ENCODE data around the gene LRRC4B.
A peak's percentile ranks its signal among the peaks of the same experiment; 100 is the strongest.

LRRC4B gene

GRCh38 chr19:50512999-50513745 is 55.1 kb downstream of the LRRC4B start:
- no peak for DNase-seq (ENCODE audit: low read depth, low spot score)
- H3K4me3 ChIP-seq (ENCODE audit: low read length): no peak overlapping the region

GRCh38 chr19:50512112-50512998 is 55.9 kb downstream of the LRRC4B start:
- H3K4me3 ChIP-seq (ENCODE audit: low read length): peak overlapping the region; percentile 78
- DNase-seq (ENCODE audit: low read depth, low spot score): no peak

- peak; percentile 99 for DNase-seq (ENCODE audit: low read depth, low spot score)
- peak within 1 kb of the TSS; percentile 78 for H3K4me3 ChIP-seq (ENCODE audit: low read length)
Observed at GRCh38 chr19:50511069-50511822, 57.0 kb downstream of the LRRC4B start, which contains the start of gene JOSD2. JOSD2 (minus strand) TSS chr19:50511191; CDS start chr19:50510431, 760 bp downstream.

- H3K4me3 ChIP-seq (ENCODE audit: low read length): peak overlapping the region; percentile 78
- DNase-seq (ENCODE audit: low read depth, low spot score): no peak
Observed at GRCh38 chr19:50510700-50511068, 57.6 kb downstream of the LRRC4B start.

GRCh38 chr19:50510121-50510670 is 58.0 kb downstream of the LRRC4B start:
- no peak for DNase-seq (ENCODE audit: low read depth, low spot score)
- H3K4me3 ChIP-seq (ENCODE audit: low read length): peak overlapping the region; percentile 78

GRCh38 chr19:50509366-50509765 is 58.9 kb downstream of the LRRC4B start:
- DNase-seq (ENCODE audit: low read depth, low spot score): no peak
- H3K4me3 ChIP-seq (ENCODE audit: low read length): no peak overlapping the region

- no peak overlapping the region for H3K4me3 ChIP-seq (ENCODE audit: low read length)
- DNase-seq (ENCODE audit: low read depth, low spot score): no peak
Observed at GRCh38 chr19:50508843-50509190, 59.4 kb downstream of the LRRC4B start.

- no peak overlapping the region for H3K4me3 ChIP-seq (ENCODE audit: low read length)
- DNase-seq (ENCODE audit: low read depth, low spot score): no peak
Observed at GRCh38 chr19:50507376-50507775, 60.9 kb downstream of the LRRC4B start.

GRCh38 chr19:50506700-50507099 is 61.5 kb downstream of the LRRC4B start:
- no peak overlapping the region for H3K4me3 ChIP-seq (ENCODE audit: low read length)
- no peak for DNase-seq (ENCODE audit: low read depth, low spot score)

- no peak overlapping the region for H3K4me3 ChIP-seq (ENCODE audit: low read length)
- no peak for DNase-seq (ENCODE audit: low read depth, low spot score)
Observed at GRCh38 chr19:50505856-50506611, 62.2 kb downstream of the LRRC4B start.

- no peak for DNase-seq (ENCODE audit: low read depth, low spot score)
- H3K4me3 ChIP-seq (ENCODE audit: low read length): no peak overlapping the region
Observed at GRCh38 chr19:50501568-50502475, 66.4 kb downstream of the LRRC4B start.

GRCh38 chr19:50501186-50501567 is 67.1 kb downstream of the LRRC4B start:
- H3K4me3 ChIP-seq (ENCODE audit: low read length): no peak overlapping the region
- DNase-seq (ENCODE audit: low read depth, low spot score): no peak

- no peak overlapping the region for H3K4me3 ChIP-seq (ENCODE audit: low read length)
- DNase-seq (ENCODE audit: low read depth, low spot score): no peak
Observed at GRCh38 chr19:50500753-50501151, 67.5 kb downstream of the LRRC4B start.

GRCh38 chr19:50500060-50500752 is 68.0 kb downstream of the LRRC4B start:
- no peak for DNase-seq (ENCODE audit: low read depth, low spot score)
- no peak overlapping the region for H3K4me3 ChIP-seq (ENCODE audit: low read length)

GRCh38 chr19:50498219-50499056 is 69.8 kb downstream of the LRRC4B start:
- H3K4me3 ChIP-seq (ENCODE audit: low read length): no peak overlapping the region
- DNase-seq (ENCODE audit: low read depth, low spot score): no peak

GRCh38 chr19:50497022-50497405 is 71.2 kb downstream of the LRRC4B start:
- DNase-seq (ENCODE audit: low read depth, low spot score): no peak
- no peak overlapping the region for H3K4me3 ChIP-seq (ENCODE audit: low read length)
